K562 treated with DMSO at 1 percent for 48 hours (cell line): Measurements from ENCODE around the gene KRTAP5-3. TPM values are rescaled to one million over a fixed set of nuclear protein-coding genes. Genes with fewer than 3 reads are reported as not detected.

Experiments used
- total RNA-seq: library from RNA; unstranded; fragments of 300-600 nt; gene quantifications from 2 replicates; pipeline ENCODE4 v1.2.3, GENCODE V29; 2022; ENCODE audit warnings: low replicate concordance; ENCODE audit errors: extremely low read depth

Gene KRTAP5-3, protein sequence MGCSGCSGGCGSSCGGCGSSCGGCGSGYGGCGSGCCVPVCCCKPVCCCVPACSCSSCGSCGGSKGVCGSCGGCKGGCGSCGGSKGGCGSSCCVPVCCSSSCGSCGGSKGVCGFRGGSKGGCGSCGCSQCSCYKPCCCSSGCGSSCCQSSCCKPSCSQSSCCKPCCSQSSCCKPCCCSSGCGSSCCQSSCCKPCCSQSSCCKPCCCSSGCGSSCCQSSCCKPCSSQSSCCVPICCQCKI
- not detected in 2 replicates for total RNA-seq

DNA sequence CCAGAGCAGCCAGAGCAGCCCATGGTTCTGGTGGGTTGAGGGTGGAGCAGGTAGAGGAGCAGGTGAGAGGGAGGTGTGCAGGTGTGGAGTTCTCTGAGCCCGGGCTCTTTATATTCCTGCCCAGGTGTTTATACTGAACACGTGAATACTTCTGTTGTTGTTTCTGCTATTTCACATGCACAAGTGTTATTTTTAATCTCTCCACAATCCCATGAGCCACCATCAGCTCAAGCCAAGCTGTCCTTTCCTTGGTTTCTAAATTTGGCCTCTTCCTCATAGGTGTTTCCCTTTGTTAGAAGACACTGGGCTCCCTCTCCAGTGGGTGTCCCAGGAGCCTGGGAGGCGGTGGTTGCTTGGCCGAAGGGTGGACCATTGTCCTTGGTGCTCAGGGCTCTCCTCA lies at the start of gene KRTAP5-3:
Gene KRTAP5-3 (minus strand): TSS at position 101 of the 400 bp plus-strand sequence. CDS start 78 bp downstream, at position 23.

DNA sequence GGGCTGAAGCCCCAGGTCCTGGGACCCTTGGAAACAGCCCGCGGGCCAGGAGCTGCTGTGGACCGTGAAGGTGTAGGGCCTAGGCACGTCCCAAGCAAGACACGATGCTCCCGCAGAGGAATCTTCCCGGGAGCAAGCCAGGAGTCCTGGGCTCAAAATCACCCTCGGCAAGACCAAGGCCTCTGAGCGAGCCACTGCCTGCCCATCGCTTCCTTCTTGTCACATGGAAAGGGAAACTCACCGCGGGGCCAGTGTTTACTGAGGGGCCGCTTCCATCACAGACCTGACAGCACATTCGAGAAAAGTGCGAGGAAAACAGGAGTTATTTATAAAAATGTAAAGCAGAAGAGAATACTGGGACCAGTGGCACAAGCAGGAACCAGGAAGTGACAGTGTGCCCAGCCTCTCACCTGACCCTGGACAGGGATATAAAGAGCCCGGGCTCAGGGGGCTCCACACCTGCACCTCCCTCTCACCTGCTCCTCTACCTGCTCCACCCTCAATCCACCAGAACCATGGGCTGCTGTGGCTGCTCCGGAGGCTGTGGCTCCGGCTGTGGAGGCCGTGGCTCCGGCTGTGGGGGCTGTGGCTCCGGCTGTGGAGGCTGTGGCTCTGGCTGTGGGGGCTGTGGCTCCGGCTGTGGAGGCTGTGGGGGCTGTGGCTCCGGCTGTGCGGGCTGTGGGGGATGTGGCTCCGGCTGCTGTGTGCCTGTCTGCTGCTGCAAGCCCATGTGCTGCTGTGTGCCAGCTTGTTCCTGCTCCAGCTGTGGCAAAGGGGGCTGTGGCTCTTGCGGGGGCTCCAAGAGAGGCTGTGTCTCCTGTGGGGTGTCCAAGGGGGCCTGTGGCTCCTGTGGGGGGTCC lies 21.3 kb upstream of the KRTAP5-3 start, which contains the start of gene KRTAP5-5:
Gene KRTAP5-5 (plus strand): TSS at position 450 of the 860 bp plus-strand sequence. CDS start 66 bp downstream, at position 516.

DNA sequence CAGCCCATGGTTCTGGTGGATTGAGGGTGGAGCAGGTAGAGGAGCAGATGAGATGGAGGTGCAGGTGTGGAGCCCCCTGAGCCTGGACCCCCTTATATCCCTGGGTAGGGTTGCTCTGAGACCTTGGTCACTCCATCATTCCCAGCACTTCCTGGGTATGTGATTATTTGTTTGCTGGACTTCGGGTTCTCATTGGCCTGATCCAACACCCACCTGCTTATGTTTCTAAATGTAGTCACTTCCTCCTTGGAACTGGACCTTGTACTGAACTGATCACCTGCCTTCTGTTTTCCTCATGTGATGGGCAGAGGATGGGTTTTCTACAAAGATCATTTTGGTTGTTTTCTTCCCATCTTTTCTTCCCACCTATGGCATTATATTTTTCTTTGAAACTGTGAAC lies 13.8 kb upstream of the KRTAP5-3 start, which contains the start of gene KRTAP5-4:
Gene KRTAP5-4 (minus strand): TSS at position 53 of the 400 bp plus-strand sequence. CDS start 45 bp downstream, at position 8.

DNA sequence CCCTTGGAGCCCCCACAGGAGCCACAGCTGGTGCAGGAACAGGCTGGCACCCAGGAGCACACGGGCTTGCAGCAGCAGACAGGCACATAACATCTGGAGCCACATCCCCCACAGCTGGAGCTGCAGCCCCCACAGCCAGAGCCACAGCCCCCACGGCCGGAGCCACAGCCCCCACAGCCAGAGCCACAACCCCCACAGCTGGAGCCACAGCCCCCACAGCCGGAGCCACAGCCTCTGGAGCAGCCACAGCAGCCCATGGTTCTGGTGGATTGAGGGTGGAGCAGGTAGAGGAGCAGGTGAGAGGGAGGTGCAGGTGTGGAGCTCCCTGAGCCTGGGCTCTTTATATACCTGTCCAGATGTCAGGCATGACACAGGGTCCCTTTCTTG lies 10.3 kb downstream of the KRTAP5-3 start, which contains the start of gene KRTAP5-2:
Gene KRTAP5-2 (minus strand): TSS at position 301 of the 387 bp plus-strand sequence. CDS start 44 bp downstream, at position 257.

DNA sequence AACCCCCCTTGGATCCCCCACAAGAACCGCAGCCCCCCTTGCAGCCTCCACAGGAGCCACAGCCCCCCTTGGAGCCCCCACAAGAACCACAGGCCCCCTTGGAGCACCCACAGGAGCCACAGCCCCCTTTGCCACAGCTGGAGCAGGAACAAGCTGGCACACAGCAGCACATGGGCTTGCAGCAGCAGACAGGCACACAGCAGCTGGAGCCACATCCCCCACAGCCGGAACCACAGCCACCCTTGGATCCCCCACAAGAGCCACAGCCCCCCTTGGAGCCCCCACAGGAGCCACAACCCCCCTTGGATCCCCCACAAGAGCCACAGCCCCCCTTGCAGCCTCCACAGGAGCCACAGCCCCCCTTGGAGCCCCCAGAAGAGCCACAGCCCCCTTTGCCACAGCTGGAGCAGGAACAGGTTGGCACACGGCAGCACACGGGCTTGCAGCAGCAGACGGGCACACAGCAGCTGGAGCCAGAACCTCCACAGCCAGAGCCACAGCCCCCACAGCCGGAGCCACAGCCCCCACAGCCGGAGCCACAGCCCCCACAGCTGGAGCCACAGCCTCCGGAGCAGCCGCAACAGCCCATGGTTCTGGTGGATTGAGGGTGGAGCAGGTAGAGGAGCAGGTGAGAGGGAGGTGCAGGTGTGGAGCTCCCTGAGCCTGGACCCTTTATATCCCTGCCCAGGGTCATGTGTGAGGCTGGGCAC lies 23.4 kb downstream of the KRTAP5-3 start, which contains the start of gene KRTAP5-1:
Gene KRTAP5-1 (minus strand): TSS at position 623 of the 710 bp plus-strand sequence. CDS start 34 bp downstream, at position 589.

DNA sequence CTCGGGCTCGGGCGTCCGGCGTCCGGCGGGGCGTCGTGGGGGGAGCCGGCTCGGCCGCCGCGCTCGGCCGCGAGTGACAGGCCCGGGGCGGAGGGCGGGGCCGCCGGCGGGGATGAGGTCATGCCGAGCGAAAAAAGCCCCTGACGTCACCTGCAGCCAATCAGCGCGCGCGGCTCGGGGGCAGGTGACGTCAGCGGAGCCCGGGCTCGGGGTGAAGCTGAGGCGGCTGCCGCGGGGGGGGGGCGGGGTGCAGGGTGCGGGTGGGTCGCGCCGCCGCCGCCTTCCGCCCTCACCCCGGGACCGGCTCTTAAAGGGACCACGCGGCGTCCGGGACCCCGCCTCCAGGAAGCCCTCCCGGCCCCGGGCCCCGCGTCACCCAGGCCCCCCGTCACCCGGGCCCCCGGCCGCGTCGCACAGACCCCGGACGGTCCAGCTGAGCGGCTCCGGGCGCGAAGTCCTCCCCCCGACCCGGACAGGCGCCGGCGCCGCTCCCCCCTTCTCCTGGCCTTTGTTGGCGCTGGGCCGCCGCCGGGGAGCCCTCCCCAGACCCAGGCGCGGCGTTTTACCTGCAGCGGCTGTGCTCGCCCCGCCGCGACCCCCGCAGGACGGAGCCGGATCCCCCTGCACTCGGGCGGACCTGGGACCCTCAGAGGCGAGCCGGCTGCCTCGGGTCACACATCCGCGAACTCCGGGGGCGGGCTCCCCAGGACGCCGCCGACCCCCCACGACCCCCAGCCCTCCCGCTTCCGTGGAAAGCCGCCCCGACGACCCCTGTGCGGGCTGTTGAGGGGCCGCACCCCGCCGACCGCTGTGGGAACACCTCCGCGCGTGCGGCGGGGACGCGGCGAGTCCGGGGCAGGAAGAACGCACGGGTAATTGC lies 35.8 kb downstream of the KRTAP5-3 start, which contains the start of gene DUSP8:
Gene DUSP8 (minus strand): TSS at position 75 of the 880 bp plus-strand sequence. CDS start 6,445 bp downstream, outside the sequence.

Other genes starting within 250 kb of the KRTAP5-3 start
- gene BRSK2, start 218.5 kb downstream of the KRTAP5-3 start, total RNA-seq: not detected in 2 replicates
- gene MOB2, start 121.7 kb downstream of the KRTAP5-3 start, total RNA-seq: not detected in 2 replicates
- not detected in 2 replicates for gene DUSP8, start 36.2 kb downstream of the KRTAP5-3 start, total RNA-seq
- gene KRTAP5-1, start 23.2 kb downstream of the KRTAP5-3 start, total RNA-seq: not detected in 2 replicates
- not detected in 2 replicates for gene KRTAP5-2, start 10.2 kb downstream of the KRTAP5-3 start, total RNA-seq
- gene KRTAP5-4, start 13.7 kb upstream of the KRTAP5-3 start, total RNA-seq: not detected in 2 replicates
- not detected in 2 replicates for gene KRTAP5-5, start 21.3 kb upstream of the KRTAP5-3 start, total RNA-seq
- not detected in 2 replicates for gene KRTAP5-6, start 88.7 kb upstream of the KRTAP5-3 start, total RNA-seq
- gene IFITM10, start 142.1 kb upstream of the KRTAP5-3 start, total RNA-seq: not detected in 2 replicates
- gene CTSD, start 155.5 kb upstream of the KRTAP5-3 start, total RNA-seq: 390 and 1,266 TPM in 2 replicates
- gene SYT8, start 226.5 kb upstream of the KRTAP5-3 start, total RNA-seq: not detected in 2 replicates
- not detected in 2 replicates for gene TNNI2, start 230.5 kb upstream of the KRTAP5-3 start, total RNA-seq
- gene LSP1, start 244.6 kb upstream of the KRTAP5-3 start, total RNA-seq: not detected in 2 replicates